ENCODE results near the gene SOS1.

Gene SOS1

GRCh38 chr2:38966678-38967077 is 154.2 kb downstream of the SOS1 start:
- H3K27me3 ChIP-seq (ENCODE audit: insufficient read depth, insufficient read length): no peaks in the 10 kb centered on the region
- DNase-seq (ENCODE audit: low read depth, low spot score): peak; percentile 20
- H3K4me3 ChIP-seq (ENCODE audit: insufficient read length, low read depth): no peak overlapping the region
- H3K4me1 ChIP-seq (ENCODE audit: insufficient read depth, insufficient read length): no peaks in the 10 kb centered on the region
- H3K9ac ChIP-seq (ENCODE audit: insufficient read length, low read depth): no peak overlapping the region
- no peaks in the 10 kb centered on the region for H3K9me3 ChIP-seq (ENCODE audit: insufficient read depth, low read length)
- TF ChIP-seq SUZ12 (IDR thresholded peaks at IDR 0.05; ENCODE audit: extremely low read depth, insufficient read depth, insufficient read length) (no peak), ZNF274 (IDR thresholded peaks at IDR 0.05; ENCODE audit: low read depth, low read length) (no peak), YY1 (IDR thresholded peaks at IDR 0.05; ENCODE audit: insufficient read depth, insufficient read length) (no peak)
- H3K36me3 ChIP-seq (ENCODE audit: insufficient read depth, insufficient read length, low read length): no peaks in the 10 kb centered on the region

DNA sequence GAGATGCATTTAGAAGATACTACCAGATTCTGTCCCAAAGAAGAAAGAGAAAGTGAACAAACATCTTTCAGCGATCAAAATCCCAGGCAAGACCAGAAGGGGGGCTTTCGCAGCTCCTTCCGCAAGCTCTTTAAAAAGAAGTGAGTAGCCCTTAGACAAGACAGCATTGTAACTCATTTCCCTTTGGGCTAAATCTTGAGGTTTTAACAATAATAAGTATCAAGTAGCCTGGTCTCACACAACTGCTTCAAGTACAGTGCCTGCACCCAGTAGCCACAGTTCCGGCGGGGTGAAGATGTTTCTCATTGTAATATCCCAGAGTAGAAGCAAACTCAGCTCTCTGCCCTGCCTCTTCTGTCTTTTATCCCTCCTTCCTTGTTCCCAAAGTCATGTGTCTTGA is 154.8 kb downstream of the SOS1 start:
- H3K4me1 ChIP-seq (ENCODE audit: insufficient read depth, insufficient read length): no peaks in the 10 kb centered on the region
- no peaks in the 10 kb centered on the region for H3K27me3 ChIP-seq (ENCODE audit: insufficient read depth, insufficient read length)
- DNase-seq (ENCODE audit: low read depth, low spot score): no peak
- no peaks in the 10 kb centered on the region for H3K9me3 ChIP-seq (ENCODE audit: insufficient read depth, low read length)
- no peak overlapping the region for H3K9ac ChIP-seq (ENCODE audit: insufficient read length, low read depth)
- no peak for TF ChIP-seq ZNF274 (IDR thresholded peaks at IDR 0.05; ENCODE audit: low read depth, low read length)
- TF ChIP-seq YY1 (IDR thresholded peaks at IDR 0.05; ENCODE audit: insufficient read depth, insufficient read length): no peak
- no peak for TF ChIP-seq SUZ12 (IDR thresholded peaks at IDR 0.05; ENCODE audit: extremely low read depth, insufficient read depth, insufficient read length)
- H3K36me3 ChIP-seq (ENCODE audit: insufficient read depth, insufficient read length, low read length): no peaks in the 10 kb centered on the region
- no peak overlapping the region for H3K4me3 ChIP-seq (ENCODE audit: insufficient read length, low read depth)

DNA sequence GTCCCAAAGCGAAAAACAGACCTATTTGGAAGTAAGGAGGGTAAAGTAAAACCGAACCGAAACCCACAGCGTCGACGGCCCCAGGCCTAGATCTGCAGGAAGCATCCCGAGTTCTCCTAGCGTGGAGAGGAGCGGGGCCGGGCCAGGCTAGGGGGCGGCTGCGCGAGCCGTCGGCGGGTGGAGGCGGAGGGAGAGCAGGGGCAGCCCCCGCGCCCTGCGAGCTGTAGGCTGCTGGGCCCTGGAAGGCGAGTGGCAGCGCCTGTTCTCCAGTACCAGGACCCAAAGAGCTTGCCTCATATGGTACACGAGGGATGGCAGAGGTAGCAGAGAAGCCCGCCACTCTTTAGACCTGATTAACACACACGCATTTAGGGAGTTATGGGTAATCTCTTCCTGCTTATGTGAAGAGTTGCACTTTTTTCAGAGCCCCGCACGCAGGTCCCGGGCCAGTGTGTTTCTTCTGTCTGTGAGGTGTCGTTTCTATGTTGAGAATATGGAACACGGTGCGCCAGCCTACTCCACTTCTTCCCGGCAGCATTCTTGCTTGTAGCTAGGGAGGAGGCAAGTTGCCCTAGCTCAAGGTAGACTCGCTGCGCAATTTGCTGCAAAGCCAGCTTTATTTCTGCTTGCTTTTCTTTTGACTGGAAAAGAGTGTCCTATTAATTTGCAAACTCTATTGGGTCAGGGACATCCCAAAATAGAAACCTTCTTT is 160.1 kb downstream of the SOS1 start:
- H3K27me3 ChIP-seq (ENCODE audit: insufficient read depth, insufficient read length): no peaks in the 10 kb centered on the region
- no peaks in the 10 kb centered on the region for H3K4me1 ChIP-seq (ENCODE audit: insufficient read depth, insufficient read length)
- no peak overlapping the region for H3K9ac ChIP-seq (ENCODE audit: insufficient read length, low read depth)
- no peaks in the 10 kb centered on the region for H3K36me3 ChIP-seq (ENCODE audit: insufficient read depth, insufficient read length, low read length)
- H3K4me3 ChIP-seq (ENCODE audit: insufficient read length, low read depth): no peak overlapping the region
- TF ChIP-seq ZNF274 (IDR thresholded peaks at IDR 0.05; ENCODE audit: low read depth, low read length) (no peak), YY1 (IDR thresholded peaks at IDR 0.05; ENCODE audit: insufficient read depth, insufficient read length) (no peak), SUZ12 (IDR thresholded peaks at IDR 0.05; ENCODE audit: extremely low read depth, insufficient read depth, insufficient read length) (no peak)
- no peak for DNase-seq (ENCODE audit: low read depth, low spot score)
- H3K9me3 ChIP-seq (ENCODE audit: insufficient read depth, low read length): no peaks in the 10 kb centered on the region

DNA sequence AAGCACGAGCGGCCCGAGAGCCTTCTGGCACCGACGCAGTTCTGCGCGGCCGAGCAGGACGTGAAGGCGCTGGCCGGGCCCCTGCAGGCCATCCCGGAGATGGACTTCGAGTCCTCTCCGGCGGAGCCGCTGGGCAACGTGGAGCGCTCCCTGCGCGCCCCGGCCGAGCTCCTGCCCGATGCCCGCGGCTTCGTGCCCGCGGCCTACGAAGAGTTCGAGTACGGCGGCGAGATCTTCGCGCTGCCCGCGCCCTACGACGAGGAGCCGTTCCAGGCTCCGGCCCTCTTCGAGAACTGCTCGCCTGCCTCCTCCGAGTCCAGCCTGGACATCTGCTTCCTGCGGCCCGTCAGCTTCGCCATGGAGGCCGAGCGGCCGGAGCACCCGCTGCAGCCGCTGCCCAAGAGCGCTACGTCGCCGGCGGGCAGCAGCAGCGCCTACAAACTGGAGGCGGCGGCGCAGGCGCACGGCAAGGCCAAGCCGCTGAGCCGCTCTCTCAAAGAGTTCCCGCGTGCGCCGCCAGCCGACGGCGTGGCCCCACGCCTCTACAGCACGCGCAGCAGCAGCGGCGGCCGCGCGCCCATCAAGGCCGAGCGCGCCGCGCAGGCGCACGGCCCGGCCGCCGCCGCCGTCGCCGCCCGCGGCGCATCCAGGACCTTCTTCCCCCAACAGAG is 160.8 kb downstream of the SOS1 start:
- H3K9ac ChIP-seq (ENCODE audit: insufficient read length, low read depth): no peak overlapping the region
- H3K27me3 ChIP-seq (ENCODE audit: insufficient read depth, insufficient read length): no peaks in the 10 kb centered on the region
- H3K36me3 ChIP-seq (ENCODE audit: insufficient read depth, insufficient read length, low read length): no peaks in the 10 kb centered on the region
- H3K4me3 ChIP-seq (ENCODE audit: insufficient read length, low read depth): no peak overlapping the region
- H3K9me3 ChIP-seq (ENCODE audit: insufficient read depth, low read length): no peaks in the 10 kb centered on the region
- DNase-seq (ENCODE audit: low read depth, low spot score): no peak
- H3K4me1 ChIP-seq (ENCODE audit: insufficient read depth, insufficient read length): no peaks in the 10 kb centered on the region
- TF ChIP-seq ZNF274 (IDR thresholded peaks at IDR 0.05; ENCODE audit: low read depth, low read length): no peak

GRCh38 chr2:38959466-38959865 is 161.4 kb downstream of the SOS1 start:
- H3K4me1 ChIP-seq (ENCODE audit: insufficient read depth, insufficient read length): no peaks in the 10 kb centered on the region
- no peak overlapping the region for H3K4me3 ChIP-seq (ENCODE audit: insufficient read length, low read depth)
- DNase-seq (ENCODE audit: low read depth, low spot score): no peak
- no peak for TF ChIP-seq YY1 (IDR thresholded peaks at IDR 0.05; ENCODE audit: insufficient read depth, insufficient read length)
- no peak for TF ChIP-seq SUZ12 (IDR thresholded peaks at IDR 0.05; ENCODE audit: extremely low read depth, insufficient read depth, insufficient read length)
- no peak for TF ChIP-seq ZNF274 (IDR thresholded peaks at IDR 0.05; ENCODE audit: low read depth, low read length)
- no peaks in the 10 kb centered on the region for H3K27me3 ChIP-seq (ENCODE audit: insufficient read depth, insufficient read length)
- H3K36me3 ChIP-seq (ENCODE audit: insufficient read depth, insufficient read length, low read length): no peaks in the 10 kb centered on the region
- H3K9ac ChIP-seq (ENCODE audit: insufficient read length, low read depth): no peak overlapping the region
- H3K9me3 ChIP-seq (ENCODE audit: insufficient read depth, low read length): no peaks in the 10 kb centered on the region

DNA sequence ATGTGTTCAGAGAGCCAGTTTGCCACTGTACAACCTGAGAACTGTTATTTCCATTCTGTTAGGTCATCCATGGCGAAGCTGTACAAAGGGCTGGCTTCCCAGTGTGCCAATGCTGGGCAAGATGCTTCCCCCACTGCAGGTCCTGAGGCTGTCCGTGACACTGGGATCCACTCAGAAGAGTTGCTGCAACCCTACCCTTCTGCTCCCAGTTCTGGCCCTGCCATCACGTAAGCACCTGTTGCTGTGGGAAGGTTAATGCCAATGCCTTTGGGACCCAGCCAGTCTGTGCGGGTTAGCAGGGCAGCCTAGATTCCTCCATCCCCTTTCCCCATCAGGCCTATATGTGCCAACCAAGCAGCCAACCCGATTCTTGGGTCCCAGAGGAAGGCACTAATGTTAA is 162.9 kb downstream of the SOS1 start:
- Histone ChIP-seq H3K9me3 (ENCODE audit: insufficient read depth, low read length) (no peaks in the 10 kb centered on the region), H3K36me3 (ENCODE audit: insufficient read depth, insufficient read length, low read length) (no peaks in the 10 kb centered on the region), H3K4me1 (ENCODE audit: insufficient read depth, insufficient read length) (no peaks in the 10 kb centered on the region), H3K4me3 (ENCODE audit: insufficient read length, low read depth) (no peak overlapping the region), H3K27me3 (ENCODE audit: insufficient read depth, insufficient read length) (no peaks in the 10 kb centered on the region), H3K9ac (ENCODE audit: insufficient read length, low read depth) (no peak overlapping the region)
- no peak for DNase-seq (ENCODE audit: low read depth, low spot score)
- TF ChIP-seq ZNF274 (IDR thresholded peaks at IDR 0.05; ENCODE audit: low read depth, low read length) (no peak), YY1 (IDR thresholded peaks at IDR 0.05; ENCODE audit: insufficient read depth, insufficient read length) (no peak), SUZ12 (IDR thresholded peaks at IDR 0.05; ENCODE audit: extremely low read depth, insufficient read depth, insufficient read length) (no peak)

- no peak for TF ChIP-seq YY1 (IDR thresholded peaks at IDR 0.05; ENCODE audit: insufficient read depth, insufficient read length)
- Histone ChIP-seq H3K9ac (ENCODE audit: insufficient read length, low read depth) (no peak overlapping the region), H3K27me3 (ENCODE audit: insufficient read depth, insufficient read length) (no peaks in the 10 kb centered on the region), H3K9me3 (ENCODE audit: insufficient read depth, low read length) (no peaks in the 10 kb centered on the region), H3K36me3 (ENCODE audit: insufficient read depth, insufficient read length, low read length) (no peaks in the 10 kb centered on the region), H3K4me1 (ENCODE audit: insufficient read depth, insufficient read length) (no peaks in the 10 kb centered on the region), H3K4me3 (ENCODE audit: insufficient read length, low read depth) (no peak overlapping the region)
- DNase-seq (ENCODE audit: low read depth, low spot score): no peak
Observed at GRCh38 chr2:38951766-38952165, 169.1 kb downstream of the SOS1 start.
